ENCODE results near the gene PTBP3. TPM values are rescaled to one million over a fixed set of nuclear protein-coding genes. Genes with fewer than 3 reads are reported as not detected.

The PTBP3 gene
- total and polyA plus RNA-seq, 2 of the 13 experiments (the other 11 are each of a cell fraction or from before 2014, with no cell fraction given) = 52.8 to 61.1 TPM

DNA sequence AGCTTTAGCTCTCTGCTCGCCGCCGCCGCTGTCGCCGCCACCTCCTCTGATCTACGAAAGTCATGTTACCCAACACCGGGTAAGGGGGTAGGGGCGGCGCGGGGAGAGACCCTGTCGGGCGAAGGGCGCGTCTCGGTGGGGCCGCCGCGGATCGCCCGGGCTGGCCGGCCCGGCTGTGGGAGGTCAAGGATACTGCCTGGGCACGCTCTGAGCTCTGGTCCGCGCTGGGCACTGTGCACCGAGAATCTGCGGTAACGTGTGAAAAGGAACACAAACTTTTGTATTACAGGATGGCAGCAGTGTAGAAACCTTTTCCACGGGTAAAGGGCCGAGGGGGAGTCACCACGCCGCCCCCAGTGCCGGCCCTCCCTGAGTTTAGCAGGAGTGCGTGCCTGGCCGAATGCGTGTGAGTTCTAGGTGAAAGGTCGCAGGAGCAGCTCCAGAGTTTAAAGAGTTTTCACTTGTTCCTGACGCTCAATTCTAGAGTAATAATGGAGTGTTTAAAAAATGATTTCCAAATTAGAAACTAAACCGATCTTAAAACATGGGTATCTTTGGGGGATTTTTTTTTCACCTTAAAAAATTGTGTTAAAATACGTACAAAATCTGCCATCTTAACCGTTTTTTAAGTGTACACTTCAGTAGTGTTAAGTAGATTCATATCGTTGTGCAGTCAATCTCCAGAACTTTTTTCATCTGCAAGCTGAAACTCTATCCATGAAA, 46.8 kb upstream of the PTBP3 start, which contains the start of gene HSDL2 (continued):
- TF ChIP-seq, protein P1, sequence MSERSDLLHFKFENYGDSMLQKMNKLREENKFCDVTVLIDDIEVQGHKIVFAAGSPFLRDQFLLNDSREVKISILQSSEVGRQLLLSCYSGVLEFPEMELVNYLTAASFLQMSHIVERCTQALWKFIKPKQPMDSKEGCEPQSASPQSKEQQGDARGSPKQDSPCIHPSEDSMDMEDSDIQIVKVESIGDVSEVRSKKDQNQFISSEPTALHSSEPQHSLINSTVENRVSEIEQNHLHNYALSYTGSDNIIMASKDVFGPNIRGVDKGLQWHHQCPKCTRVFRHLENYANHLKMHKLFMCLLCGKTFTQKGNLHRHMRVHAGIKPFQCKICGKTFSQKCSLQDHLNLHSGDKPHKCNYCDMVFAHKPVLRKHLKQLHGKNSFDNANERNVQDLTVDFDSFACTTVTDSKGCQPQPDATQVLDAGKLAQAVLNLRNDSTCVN (CRISPR knock-in tag; IDR thresholded peaks at IDR 0.05; ENCODE audit: borderline replicate concordance) = peak; percentile 62; the same call in 1 of the 2 replicates
- TF ChIP-seq PATZ1 (CRISPR knock-in tag; IDR thresholded peaks at IDR 0.05) (peak; percentile 86), GATAD2A (CRISPR knock-in tag; IDR thresholded peaks at IDR 0.05) (no peak), ZNF781 (CRISPR knock-in tag; IDR thresholded peaks at IDR 0.05; ENCODE audit: borderline replicate concordance, not compliant biosample characterization) (peak; percentile 76), AGO2 (optimal IDR thresholded peaks at IDR 0.05; ENCODE audit: low read depth, low read length) (peak; percentile 65), SALL1 (CRISPR knock-in tag; IDR thresholded peaks at IDR 0.05) (0 out of 2 replicates have a peak, but pooled peaks have one; percentile 13), PPARG (CRISPR knock-in tag; conservative IDR thresholded peaks at IDR 0.05) (peak; percentile 97), CREM (IDR thresholded peaks at IDR 0.05) (no peak), CREM (CRISPR knock-in tag; IDR thresholded peaks at IDR 0.05) (no peak), ZNF564 (CRISPR knock-in tag; IDR thresholded peaks at IDR 0.05) (peak; percentile 47; the same call in 1 of the 2 replicates), HNF4G (IDR thresholded peaks at IDR 0.05; ENCODE audit: borderline replicate concordance, low read depth, low read length) (peak; percentile 42; the same call in 1 of the 2 replicates), HNF4G (CRISPR knock-in tag; IDR thresholded peaks at IDR 0.05; ENCODE audit: borderline replicate concordance, low read depth) (no peak), NR2F2 (IDR thresholded peaks at IDR 0.05; ENCODE audit: borderline replicate concordance, low read depth) (peak; percentile 52; the same call in 1 of the 2 replicates), NFAT5 (CRISPR knock-in tag; IDR thresholded peaks at IDR 0.05) (no peak)
- TF ChIP-seq, protein P2, sequence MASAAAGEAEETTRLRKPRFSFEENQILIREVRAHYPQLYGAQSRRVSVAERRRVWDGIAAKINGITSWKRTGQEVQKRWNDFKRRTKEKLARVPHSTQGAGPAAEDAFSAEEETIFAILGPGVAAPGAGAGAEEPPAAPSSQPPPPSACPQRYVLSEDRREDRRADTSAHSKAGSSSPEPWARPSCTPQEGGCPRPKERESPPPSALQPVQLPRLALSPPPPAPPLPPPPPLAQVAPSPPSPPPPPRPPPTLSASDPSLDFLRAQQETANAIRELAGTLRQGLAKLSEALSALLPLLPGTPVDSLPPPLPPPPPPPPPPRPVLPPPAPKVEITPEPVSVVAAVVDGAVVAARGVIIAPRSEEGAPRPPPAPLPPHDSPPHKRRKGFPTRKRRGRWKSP (CRISPR knock-in tag; IDR thresholded peaks at IDR 0.05) = peak; percentile 1; the same call in 1 of the 2 replicates
- TF ChIP-seq, protein P3, sequence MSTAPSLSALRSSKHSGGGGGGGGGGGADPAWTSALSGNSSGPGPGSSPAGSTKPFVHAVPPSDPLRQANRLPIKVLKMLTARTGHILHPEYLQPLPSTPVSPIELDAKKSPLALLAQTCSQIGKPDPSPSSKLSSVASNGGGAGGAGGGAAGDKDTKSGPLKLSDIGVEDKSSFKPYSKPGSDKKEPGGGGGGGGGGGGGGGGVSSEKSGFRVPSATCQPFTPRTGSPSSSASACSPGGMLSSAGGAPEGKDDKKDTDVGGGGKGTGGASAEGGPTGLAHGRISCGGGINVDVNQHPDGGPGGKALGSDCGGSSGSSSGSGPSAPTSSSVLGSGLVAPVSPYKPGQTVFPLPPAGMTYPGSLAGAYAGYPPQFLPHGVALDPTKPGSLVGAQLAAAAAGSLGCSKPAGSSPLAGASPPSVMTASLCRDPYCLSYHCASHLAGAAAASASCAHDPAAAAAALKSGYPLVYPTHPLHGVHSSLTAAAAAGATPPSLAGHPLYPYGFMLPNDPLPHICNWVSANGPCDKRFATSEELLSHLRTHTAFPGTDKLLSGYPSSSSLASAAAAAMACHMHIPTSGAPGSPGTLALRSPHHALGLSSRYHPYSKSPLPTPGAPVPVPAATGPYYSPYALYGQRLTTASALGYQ (CRISPR knock-in tag; IDR thresholded peaks at IDR 0.05) = no peak
